GM23338 (cell line): ENCODE measurements around the gene NSG2.

Experiments used
- CREB1 ChIP-seq: fragments of 250-450 bp; sonication (Bioruptor Pico); IDR thresholded peaks from 2 replicates; pipeline ENCODE4 v1.5.0; 2020; ENCODE audit warnings: low read depth, mild to moderate bottlenecking, moderate library complexity
- CTCF ChIP-seq, 2 experiments: fragments of 200-600 bp in 1 of 2; sonication (generic) in 1 of 2; conservative IDR thresholded peaks; 2 replicates each; pipeline versions ENCODE4 v1.5.1 to v1.6.1; 2016 to 2017; ENCODE audit warnings: antibody characterized with exemption in 2 of 2, low read depth in 2 of 2, mild to moderate bottlenecking in 2 of 2, moderate library complexity in 1 of 2
- EZH2 ChIP-seq: fragments of 200-600 bp; sonication (generic); IDR thresholded peaks from one replicate; pipeline ENCODE4 v1.8.0; 2017; ENCODE audit warnings: antibody characterized with exemption, mild to moderate bottlenecking, low read depth; ENCODE audit not compliant: unreplicated experiment
- EZH2phosphoT487 ChIP-seq: fragments of 200-600 bp; sonication (generic); IDR thresholded peaks from one replicate; pipeline ENCODE4 v1.8.1; 2018; ENCODE audit warnings: antibody characterized with exemption; ENCODE audit not compliant: unreplicated experiment
- NANOG ChIP-seq: IDR thresholded peaks from 2 replicates; pipeline ENCODE4 v1.6.1; 2016; ENCODE audit warnings: antibody characterized with exemption, borderline replicate concordance
- POLR2AphosphoS5 ChIP-seq: IDR thresholded peaks from 2 replicates; pipeline ENCODE4 v1.6.1; 2016; ENCODE audit warnings: antibody characterized with exemption, low read depth
- REST ChIP-seq: IDR thresholded peaks from one replicate; pipeline ENCODE4 v1.6.1; 2018; ENCODE audit warnings: antibody characterized with exemption; ENCODE audit not compliant: unreplicated experiment

GRCh38 chr5:174115226-174115625 is 69.7 kb downstream of the NSG2 start:
- TF ChIP-seq CTCF (conservative IDR thresholded peaks at IDR 0.05; ENCODE audit: low read depth in 2 of 2) = no peak
- no peak for TF ChIP-seq EZH2
- no peak for TF ChIP-seq POLR2AphosphoS5
- TF ChIP-seq EZH2phosphoT487 = no peak
- TF ChIP-seq REST = no peak
- TF ChIP-seq NANOG = no peak
- no peak for TF ChIP-seq CREB1 (CRISPR knock-in tag)
